Measurements from ENCODE around the gene NFE2L1.
A peak's percentile ranks its signal among the peaks of the same experiment; 100 is the strongest.
"Not testable (repeated sequence)": the region's sequence is repeated elsewhere in the genome, so short reads cannot be mapped to it uniquely, and the experiment has no call there.

The NFE2L1 gene

DNA sequence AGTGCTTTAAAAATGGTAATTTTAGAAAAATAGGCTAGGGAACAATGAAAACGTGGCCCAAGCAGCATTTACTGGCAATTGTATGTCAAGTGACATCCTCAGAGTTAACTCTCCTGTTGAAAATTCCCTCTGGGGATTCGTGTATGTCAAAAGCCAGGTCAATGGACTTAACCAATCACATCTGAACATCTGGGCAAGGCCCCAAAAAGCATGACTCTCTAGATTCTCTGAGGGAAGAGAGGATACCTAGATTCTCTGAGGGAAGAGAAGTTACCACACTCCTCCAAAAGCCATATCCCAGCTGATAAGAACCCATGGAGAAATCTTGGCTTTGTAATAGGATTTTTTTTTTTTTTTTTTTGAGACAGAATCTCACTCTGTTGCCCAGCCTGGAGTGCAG is 23.5 kb downstream of the NFE2L1 start:
- H3K36me3 ChIP-seq (ENCODE audit: control insufficient read depth, insufficient read depth, low read length), result peaks cover 6% of the 10 kb centered on the region

GRCh38 chr17:48072811-48073210 is 24.7 kb downstream of the NFE2L1 start:
- not testable (repeated sequence) for DNase-seq (ENCODE audit: extremely low read depth, insufficient read length); H3K36me3 ChIP-seq (ENCODE audit: control insufficient read depth, insufficient read depth, low read length); H3K4me3 ChIP-seq (replicated peaks; ENCODE audit: low read depth, low read length); H3K27me3 ChIP-seq (replicated peaks; ENCODE audit: control insufficient read depth, insufficient read depth, low read length)

More for the DNA sequence above, 23.5 kb downstream of the NFE2L1 start:
- TF ChIP-seq, protein P1, sequence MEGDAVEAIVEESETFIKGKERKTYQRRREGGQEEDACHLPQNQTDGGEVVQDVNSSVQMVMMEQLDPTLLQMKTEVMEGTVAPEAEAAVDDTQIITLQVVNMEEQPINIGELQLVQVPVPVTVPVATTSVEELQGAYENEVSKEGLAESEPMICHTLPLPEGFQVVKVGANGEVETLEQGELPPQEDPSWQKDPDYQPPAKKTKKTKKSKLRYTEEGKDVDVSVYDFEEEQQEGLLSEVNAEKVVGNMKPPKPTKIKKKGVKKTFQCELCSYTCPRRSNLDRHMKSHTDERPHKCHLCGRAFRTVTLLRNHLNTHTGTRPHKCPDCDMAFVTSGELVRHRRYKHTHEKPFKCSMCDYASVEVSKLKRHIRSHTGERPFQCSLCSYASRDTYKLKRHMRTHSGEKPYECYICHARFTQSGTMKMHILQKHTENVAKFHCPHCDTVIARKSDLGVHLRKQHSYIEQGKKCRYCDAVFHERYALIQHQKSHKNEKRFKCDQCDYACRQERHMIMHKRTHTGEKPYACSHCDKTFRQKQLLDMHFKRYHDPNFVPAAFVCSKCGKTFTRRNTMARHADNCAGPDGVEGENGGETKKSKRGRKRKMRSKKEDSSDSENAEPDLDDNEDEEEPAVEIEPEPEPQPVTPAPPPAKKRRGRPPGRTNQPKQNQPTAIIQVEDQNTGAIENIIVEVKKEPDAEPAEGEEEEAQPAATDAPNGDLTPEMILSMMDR (IDR thresholded peaks at IDR 0.05; ENCODE audit: insufficient read depth, low read length, poor library complexity, severe bottlenecking), result no peak
- Histone ChIP-seq H3K27me3 (replicated peaks; ENCODE audit: control insufficient read depth, insufficient read depth, low read length) (no peaks in the 10 kb centered on the region), H3K4me3 (replicated peaks; ENCODE audit: low read depth, low read length) (no peak overlapping the region)
- no peak for DNase-seq (ENCODE audit: extremely low read depth, insufficient read length)

- H3K36me3 ChIP-seq (ENCODE audit: control insufficient read depth, insufficient read depth, low read length); DNase-seq (ENCODE audit: extremely low read depth, insufficient read length): not testable (repeated sequence)
Observed at GRCh38 chr17:48073566-48074094, 25.5 kb downstream of the NFE2L1 start.

GRCh38 chr17:48074322-48075081 is 26.3 kb downstream of the NFE2L1 start:
- H3K36me3 ChIP-seq (ENCODE audit: control insufficient read depth, insufficient read depth, low read length), result peaks cover 6% of the 10 kb centered on the region
- DNase-seq (ENCODE audit: extremely low read depth, insufficient read length), result no peak
- TF ChIP-seq, protein P1 (IDR thresholded peaks at IDR 0.05; ENCODE audit: insufficient read depth, low read length, poor library complexity, severe bottlenecking), result peak; percentile 74

More at GRCh38 chr17:48073566-48074094, 25.5 kb downstream of the NFE2L1 start:
- not testable (repeated sequence) for H3K4me3 ChIP-seq (replicated peaks; ENCODE audit: low read depth, low read length); H3K27me3 ChIP-seq (replicated peaks; ENCODE audit: control insufficient read depth, insufficient read depth, low read length)

DNA sequence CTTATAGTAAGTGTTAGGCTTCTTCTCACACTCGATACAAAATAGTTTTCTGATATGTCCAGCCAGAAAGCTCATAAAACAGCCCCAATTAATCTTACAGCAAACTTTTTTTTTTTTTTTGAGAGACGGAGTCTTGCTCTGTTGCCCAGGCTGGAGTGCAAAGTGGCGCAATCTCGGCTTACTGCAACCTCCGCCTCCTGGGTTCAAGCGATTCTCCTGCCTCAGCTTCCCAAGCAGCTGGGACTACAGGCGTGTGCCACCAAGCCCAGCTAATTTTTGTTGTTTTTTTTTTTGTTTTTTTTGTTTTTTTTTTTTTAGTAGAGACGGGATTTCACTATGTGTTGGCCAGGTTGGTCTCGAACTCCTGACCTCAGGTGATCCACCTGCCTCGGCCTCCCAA is 29.0 kb downstream of the NFE2L1 start:
- DNase-seq (ENCODE audit: extremely low read depth, insufficient read length); H3K4me3 ChIP-seq (replicated peaks; ENCODE audit: low read depth, low read length); H3K36me3 ChIP-seq (ENCODE audit: control insufficient read depth, insufficient read depth, low read length); H3K27me3 ChIP-seq (replicated peaks; ENCODE audit: control insufficient read depth, insufficient read depth, low read length): not testable (repeated sequence)

More at GRCh38 chr17:48074322-48075081, 26.3 kb downstream of the NFE2L1 start:
- H3K27me3 ChIP-seq (replicated peaks; ENCODE audit: control insufficient read depth, insufficient read depth, low read length), result no peaks in the 10 kb centered on the region
- H3K4me3 ChIP-seq (replicated peaks; ENCODE audit: low read depth, low read length), result no peak overlapping the region

DNA sequence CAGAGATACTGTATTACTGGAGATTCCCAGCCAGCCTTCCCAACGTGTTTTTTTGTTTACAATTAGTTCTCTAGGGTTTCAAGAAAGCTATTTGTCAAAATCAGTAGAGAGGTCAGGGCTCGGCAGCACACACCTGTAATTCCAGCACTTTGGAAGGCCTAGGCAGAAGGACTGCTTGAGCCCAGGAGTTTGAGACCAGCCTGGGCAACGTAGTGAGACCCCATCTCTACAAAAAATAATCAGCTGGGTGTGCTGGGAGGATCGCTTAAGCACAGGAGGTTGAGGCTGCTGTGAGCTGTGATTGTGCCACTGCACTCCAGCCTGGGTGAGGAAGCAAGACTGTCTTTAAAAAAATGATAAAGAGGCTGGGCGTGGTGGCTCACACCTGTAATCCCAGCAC is 33.7 kb downstream of the NFE2L1 start:
- Histone ChIP-seq H3K36me3 (ENCODE audit: control insufficient read depth, insufficient read depth, low read length) (no peaks in the 10 kb centered on the region; the same call in 1 of the 2 replicates), H3K27me3 (replicated peaks; ENCODE audit: control insufficient read depth, insufficient read depth, low read length) (no peaks in the 10 kb centered on the region), H3K4me3 (replicated peaks; ENCODE audit: low read depth, low read length) (no peak overlapping the region)
- no peak for DNase-seq (ENCODE audit: extremely low read depth, insufficient read length)
- TF ChIP-seq, protein P1 (IDR thresholded peaks at IDR 0.05; ENCODE audit: insufficient read depth, low read length, poor library complexity, severe bottlenecking), result no peak

DNA sequence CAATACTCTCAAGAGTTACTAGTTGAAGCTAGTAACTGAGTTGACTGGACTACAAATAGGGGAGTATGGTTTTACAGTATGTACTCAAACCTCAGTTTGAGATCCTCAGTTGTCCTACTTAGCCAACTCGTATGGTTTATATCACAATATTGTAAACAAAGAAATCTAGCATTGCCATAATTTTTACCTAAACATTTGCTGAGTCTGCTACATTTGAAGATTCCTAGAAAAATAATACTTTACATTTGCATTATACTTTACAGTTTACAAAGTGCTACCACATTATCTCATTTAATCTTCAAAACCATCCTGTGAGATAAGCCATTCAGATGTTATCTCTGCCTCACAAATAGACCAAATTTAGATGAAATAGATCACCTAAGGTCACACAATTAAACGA is 36.8 kb downstream of the NFE2L1 start:
- DNase-seq (ENCODE audit: extremely low read depth, insufficient read length), result no peak
- Histone ChIP-seq H3K27me3 (replicated peaks; ENCODE audit: control insufficient read depth, insufficient read depth, low read length) (no peaks in the 10 kb centered on the region), H3K36me3 (ENCODE audit: control insufficient read depth, insufficient read depth, low read length) (no peaks in the 10 kb centered on the region), H3K4me3 (replicated peaks; ENCODE audit: low read depth, low read length) (no peak overlapping the region)
- TF ChIP-seq, protein P1 (IDR thresholded peaks at IDR 0.05; ENCODE audit: insufficient read depth, low read length, poor library complexity, severe bottlenecking), result no peak
